ENCODE data around the gene DERA.
"Not testable (repeated sequence)": the region's sequence is repeated elsewhere in the genome, so short reads cannot be mapped to it uniquely, and the experiment has no call there.

Gene DERA

DNA sequence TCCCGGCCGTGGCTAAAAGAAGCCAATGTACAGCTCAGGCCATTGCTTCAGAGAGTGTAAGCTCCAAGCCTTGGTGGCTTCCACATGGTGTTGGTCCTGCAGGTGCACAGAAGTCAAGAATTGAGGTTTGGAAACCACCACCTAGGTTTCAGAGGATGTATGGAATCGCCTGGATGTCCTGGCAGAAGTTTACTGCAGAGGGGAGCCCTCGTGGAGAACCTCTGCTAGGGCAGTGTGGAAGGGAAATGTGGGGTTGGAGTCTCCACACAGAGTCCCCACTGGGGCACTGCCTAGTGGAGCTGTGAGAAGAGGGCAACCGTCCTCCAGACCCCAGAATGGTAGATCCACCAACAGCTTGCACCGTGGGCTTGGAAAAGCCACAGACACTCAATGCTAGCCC, 103.3 kb downstream of the DERA start:
- not testable (repeated sequence) for DNase-seq

DNA sequence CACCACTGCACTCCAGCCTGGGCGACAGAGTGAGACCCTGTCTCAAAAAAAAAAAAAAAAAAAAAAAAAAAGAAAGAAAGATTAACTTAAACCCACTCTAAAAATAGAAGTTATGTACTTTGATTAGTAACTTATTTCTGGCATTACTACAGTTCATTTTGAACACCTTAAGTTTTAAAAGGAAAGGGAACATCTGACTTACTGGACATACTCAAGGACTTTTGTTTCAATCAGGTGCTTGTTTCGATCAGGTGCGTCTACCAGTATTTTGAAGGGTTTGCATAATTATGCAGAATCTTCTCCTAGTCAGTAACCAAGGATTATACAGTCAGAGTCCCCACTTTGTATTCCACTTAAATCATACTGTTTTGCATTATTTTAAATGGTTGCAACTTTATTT, 105.6 kb downstream of the DERA start:
- no peak for DNase-seq

DNA sequence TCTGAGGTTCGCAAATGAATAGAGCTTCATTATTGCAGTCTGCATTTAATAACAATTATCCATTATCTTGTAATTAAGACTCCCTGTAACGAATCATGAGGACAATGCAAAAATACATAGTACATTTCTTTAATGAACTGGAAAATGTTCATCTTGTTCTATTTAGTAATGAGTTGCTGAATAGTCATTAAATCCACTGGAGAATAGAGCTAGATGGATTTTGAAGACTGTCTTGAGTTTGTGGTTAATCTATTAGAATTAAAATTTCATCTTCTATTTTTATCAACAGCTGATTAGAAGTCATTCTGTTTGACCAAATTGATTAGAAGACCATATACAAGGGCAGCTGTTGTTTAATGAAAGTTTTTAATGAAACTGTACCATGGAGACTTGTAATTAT, 107.2 kb downstream of the DERA start:
- DNase-seq = no peak

DNA sequence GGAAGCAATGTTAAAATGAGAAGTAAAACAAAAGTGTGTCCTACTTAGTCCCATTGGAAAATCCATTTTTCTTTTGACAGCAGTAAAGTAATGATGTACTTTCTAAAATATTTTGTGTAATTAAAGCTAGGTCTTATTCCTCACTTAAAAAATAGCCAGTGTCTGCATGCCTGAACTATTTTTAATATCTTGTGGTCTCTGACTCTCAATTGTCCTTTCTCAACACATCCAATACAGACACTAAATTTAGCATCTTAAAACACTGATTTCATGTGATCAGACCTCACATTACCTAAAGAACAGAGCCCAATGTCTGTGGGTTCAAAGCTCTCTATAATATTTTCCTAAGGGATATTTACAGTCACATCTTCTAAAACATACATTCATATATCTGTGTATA, 108.0 kb downstream of the DERA start:
- DNase-seq = no peak

DNA sequence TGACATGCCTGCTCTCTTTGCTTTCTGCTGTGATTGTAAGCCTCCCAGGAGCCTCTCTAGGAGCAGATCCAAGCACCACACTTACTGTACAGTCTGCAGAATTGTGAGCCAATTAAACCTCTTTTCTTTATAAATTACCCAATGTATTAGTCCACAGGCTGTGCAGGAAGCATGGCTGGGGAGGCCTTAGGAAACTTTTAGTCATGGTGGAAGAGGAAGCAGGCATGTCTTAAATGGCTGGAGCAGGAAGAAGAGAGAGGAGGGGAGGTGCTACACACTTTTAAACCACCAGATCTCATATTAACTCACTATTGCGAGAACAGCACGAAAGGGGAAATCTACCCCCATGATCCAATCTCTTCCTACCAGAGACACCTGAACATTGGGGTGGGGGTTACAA, 108.9 kb downstream of the DERA start:
- DNase-seq = no peak

DNA sequence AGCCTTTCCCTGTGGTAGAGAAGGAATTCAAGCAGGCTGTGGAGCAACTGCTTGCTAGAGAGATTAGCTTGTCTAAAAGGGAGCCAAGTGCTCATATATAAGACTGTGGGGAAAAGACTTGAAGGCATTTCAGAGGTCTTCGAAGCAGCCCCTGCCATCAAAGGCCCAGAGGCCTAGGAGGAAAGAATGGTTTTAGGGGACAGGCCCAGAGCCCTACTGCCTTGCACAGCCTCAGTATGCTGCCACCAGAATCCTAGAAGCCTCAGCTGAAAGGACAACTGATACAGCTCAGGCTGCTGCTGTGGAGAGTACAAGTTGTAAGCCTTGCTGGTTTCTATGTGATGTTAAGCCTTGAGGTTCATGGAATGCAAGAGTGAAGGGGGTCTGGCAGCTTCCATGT, 109.9 kb downstream of the DERA start:
- DNase-seq = no peak

DNA sequence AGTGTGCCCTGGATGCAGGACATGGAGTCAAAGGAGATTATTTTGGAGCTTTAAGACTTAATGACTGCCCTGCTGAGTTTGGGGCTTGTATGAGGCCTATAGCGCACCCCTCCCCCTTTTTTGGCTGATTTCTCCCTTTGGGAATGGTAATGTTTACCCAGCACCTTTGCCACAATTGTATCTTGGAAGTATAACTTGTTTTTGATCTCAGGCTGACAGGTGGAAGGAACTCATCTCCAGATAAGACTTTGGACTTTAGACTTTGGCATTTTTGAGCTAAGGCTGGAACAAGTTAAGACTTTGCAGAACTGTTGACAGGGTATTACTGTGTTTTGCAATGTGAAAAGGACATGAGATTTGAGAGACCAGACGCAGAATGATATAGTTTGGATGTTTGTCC, 110.5 kb downstream of the DERA start:
- no peak for DNase-seq

DNA sequence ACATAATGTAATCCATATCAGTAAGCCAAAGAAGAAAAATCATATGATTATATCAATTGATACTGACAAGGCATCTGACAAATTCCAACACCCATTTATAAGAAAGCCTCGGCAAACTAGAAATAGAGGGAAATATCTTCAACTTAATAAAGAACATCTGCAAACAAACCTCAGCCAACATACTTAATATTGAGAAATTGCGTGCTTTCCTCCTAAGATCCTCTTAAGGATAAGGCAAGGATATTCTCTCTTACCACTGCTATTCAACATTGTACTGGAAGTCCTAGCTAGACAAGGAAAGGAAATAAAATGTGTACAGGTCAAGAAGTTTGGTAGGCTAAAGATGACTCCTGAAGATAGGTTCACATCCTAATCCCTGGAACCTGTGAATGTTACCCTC, 115.9 kb downstream of the DERA start:
- no peak for DNase-seq

DNA sequence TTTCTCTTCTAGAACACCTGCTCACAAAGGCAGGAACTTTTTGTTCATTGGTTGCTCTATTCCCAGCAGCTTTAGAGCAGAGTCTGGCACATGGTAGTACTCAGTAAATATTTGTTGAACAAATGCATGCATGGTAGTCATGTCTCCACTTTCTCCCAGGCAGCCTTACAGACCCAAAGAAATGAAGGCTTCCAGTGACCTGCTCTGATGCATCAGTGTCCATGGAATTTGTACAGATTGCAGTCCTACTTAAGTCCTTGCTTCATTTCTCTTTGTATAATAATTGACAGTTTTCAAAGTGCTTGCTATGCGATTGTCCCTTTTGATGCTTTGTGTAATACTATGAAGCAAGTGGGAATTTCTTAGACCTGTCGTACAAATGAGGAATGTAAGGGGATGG, 119.6 kb downstream of the DERA start:
- DNase-seq = no peak

DNA sequence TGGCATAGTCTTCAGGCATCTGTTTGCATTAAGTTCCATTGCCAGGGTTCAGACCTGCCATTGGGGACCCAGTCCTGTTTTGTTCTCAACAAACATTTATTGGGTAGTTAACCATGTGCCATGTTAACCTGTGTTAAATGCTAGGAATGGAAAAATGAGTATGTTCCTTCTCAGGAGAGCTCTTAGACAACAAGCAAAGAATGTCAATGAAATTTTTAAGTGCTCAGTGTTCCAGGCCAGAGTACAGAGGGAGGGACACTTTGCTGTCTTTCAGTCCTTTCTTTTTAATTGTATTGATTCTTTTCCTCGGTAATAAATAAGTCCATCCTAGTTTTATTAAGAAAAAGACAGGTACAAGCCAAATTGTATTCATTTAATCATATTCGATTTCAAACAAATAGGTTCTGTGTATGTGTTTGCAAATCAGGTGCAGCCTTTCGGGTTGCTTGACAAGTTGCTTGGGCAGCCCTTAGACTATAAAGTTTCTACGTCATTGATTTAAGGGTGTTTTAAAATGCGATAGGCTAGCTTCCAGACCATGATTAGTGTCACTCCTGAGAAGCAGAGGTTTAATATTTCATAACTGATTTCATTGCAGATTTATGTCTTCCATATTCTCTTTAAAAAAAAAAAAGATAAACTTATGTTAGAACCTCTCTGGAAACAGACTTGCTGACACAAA, 123.1 kb downstream of the DERA start:
- DNase-seq = no peak

DNA sequence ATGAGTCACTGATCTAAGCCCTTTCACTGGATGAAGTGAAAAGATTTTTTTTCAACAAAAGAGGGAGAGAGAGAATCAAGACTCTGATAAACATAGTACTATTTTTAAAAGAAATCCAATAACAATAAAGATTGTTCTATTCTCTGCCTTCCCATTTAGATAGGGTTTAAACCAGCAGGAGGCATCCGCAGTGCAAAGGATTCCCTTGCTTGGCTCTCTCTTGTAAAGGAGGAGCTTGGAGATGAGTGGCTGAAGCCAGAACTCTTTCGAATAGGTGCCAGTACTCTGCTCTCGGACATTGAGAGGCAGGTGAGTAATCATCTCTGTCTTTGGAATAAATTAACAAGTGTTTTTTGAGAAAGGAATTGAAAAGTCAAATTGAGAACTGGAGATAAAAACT, 124.9 kb downstream of the DERA start:
- no peak for DNase-seq

DNA sequence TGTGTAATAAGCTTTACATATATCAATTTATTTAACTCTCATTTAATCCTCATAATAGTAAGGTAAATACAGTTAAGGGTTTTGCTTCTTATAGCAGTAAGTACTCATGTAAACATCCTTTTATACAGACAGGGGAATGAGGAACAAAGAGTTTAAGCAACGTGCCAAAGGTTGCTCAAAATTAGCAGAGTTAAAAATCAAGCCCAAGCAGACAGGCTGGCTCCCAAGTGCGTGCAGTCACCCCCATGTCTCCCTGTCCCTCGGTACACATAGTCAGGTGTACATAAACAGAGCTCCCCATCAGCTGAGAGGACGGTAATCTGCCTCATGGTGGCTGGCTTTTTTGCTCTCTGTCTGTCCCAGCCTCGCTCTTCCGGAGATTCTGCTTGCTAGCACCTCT, 126.4 kb downstream of the DERA start:
- no peak for DNase-seq

DNA sequence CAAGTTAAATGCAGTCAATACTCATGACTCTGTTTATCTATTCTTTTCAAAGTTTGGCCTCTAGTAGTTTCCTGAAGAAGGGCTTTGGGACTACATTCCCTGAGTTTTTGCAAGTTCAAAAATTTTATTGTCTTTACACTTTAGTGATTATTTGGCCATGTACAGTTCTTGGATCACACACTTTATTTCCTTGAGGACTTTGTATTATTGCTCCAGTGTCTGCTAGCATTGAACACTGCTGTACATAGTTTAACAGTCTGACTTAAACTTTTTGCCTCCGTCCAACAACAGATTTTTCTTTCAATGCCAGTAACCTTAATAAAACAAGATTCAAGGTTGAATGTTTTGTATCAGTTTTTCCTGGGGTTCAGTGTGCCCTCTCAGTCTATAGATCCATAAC, 132.3 kb downstream of the DERA start:
- no peak for DNase-seq

DNA sequence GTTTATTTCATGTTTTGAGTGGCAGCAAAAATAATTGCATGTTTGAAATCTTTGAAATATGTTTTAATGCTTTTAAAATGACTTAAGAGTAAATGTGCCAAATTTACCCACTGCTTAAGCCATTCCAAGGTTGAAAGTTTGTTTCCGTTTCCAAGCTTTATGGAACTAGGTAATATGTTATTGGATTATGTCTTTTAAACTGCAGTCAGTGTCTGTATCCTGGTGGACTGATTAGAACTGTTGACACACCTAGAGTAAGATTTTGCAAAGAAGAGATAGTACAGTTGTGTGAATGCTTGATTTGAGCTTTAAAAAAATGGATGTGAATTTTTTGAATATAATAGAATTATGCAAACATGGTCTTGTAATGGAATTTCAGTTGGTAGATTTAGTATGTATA, 135.1 kb downstream of the DERA start:
- DNase-seq = no peak

DNA sequence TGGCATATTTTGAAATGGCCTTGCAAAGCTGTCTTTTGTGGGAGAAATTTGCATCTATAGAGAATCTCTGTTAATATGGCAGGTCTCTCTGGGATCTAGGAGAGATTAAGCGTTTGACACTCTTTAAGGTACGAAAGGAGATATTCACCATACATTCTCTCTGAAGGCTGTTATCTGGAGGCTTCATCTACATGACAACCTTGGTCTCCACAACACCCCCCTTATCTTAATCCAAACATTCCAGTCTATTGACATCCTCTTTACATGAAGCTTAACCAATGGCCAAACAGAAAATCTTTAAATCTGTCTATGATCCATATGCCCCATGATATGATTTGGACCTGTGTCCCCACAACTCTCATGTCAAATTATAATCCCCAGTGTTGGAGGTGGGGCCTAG, 137.4 kb downstream of the DERA start:
- DNase-seq = no peak

DNA sequence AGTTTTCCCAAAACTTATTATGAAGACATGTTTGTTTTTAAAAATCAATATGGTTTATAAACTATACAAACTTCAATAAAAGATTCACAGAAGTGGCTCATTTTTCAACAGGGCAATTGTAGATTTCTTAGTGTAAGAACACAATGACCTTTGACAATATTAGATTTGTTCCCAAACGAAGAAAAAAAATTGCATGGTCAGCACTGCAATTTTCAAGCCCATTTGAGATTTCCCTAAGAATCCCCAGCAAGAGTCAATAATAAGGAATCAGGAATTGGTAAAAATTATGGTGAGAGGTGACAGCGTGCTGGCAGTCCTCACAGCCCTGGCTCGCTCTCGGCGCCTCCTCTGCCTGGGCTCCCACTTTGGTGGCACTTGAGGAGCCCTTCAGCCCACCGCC, 145.8 kb downstream of the DERA start:
- DNase-seq = no peak

DNA sequence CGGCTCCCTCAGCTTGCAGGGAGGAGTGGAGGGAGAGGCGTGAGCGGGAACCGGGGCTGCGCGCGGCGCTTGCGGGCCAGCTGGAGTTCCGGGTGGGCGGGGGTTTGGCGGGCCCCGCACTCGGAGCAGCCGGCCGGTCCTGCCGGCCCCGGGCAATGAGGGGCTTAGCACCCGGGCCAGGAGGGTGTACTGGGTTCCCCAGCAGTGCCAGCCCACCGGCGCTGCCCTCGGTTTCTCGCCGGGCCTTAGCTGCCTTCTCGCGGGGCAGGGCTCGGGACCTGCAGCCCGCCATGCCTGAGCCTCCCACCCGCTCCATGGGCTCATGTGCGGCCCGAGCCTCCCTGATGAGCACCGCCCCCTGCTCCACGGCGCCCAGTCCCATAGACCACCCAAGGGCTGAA, 146.2 kb downstream of the DERA start:
- DNase-seq = not testable (repeated sequence)

DNA sequence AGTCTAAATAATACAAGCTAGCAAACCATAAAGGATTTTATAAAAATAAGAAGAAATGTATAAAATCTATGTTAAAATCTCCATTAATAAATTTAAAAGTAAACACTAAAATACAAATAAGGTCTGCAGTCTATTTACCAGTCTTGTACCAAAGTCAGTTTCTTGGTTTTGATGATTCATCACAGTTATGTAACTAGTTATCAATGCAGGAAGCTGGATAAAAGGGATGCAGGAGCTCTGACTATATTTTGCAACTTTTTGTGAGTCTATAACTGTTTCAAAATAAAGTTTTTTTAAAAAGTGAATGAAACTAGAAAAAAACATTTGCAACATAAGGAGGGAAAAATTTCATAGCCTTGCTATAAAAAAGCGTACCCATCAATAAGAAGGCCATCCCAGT, 151.5 kb downstream of the DERA start:
- DNase-seq = no peak

DNA sequence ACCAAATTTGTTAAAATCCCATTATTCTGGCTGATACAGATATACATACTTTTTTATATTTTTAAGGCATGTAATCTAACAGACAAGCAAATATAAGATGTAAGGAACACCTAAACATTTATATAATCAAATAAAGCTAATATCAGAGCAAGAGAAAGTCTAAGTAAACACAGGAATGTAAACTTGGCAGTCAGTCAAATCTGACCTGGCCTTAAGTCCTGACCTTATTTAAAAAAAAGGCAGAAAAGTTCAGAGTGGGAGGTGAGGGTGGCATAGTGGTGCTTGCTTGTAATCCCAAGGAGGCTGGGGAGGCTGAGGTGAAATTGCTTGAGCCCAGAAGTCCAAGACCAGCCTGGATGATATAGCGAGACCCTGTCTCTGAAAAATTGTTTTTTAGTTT, 152.6 kb downstream of the DERA start:
- DNase-seq = no peak

DNA sequence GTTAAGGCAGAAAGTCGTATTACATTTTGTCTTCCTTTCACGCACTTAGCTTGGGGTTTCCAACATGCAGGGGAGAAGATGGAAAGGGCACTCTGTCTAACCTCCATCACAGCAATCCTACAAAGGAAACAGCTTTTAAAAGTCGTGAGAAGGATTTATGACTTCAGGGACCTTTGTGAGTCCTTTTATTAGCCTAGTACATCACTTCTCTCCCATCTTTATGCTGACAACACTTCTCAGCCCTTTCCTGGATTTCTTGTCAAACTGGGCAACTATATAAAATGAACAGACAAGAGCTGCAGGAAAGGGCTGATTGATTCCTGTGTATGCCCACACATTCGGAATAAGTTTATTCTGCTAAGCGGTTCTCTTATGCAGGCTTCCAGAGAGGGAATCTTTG, 159.0 kb downstream of the DERA start:
- no peak for DNase-seq

DNA sequence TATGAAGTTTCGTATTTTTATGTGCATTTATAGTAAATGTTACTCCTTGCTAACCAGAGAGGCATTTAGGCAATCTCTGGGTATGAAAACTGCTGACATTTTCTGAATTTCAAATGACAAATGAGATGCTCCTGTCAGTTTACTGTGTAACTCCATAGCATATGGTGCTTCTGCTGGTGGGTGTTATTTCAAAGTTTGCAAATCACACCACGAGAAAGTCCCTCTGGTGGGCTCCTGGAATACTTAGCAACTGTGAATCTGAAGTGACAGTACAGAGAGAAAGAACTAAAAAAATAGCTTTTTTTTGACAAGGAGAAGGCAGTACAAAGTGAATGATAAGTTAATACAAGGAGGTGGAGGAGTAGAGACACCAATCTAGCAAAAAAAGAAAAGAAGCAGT, 161.5 kb downstream of the DERA start:
- DNase-seq = peak; percentile 70 to 81

DNA sequence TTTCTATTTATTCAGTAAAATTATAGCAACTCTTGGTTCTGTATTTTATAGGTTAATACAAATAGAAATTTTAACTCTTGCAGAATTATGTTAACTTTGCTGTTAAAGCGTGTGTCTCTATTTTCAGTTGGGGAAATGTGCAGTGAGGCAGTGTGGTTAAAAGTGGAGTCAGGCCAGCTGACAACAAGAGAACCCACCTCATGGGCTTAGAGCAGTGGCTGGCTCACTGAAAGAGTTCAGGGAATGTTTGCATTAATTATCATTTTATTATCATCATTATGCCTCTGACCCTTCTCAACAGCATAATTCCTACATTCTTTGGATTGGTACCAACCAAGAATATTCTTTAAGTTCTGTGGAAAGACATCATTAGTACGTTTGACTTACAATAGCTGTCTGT, 163.8 kb downstream of the DERA start:
- DNase-seq = no peak

DNA sequence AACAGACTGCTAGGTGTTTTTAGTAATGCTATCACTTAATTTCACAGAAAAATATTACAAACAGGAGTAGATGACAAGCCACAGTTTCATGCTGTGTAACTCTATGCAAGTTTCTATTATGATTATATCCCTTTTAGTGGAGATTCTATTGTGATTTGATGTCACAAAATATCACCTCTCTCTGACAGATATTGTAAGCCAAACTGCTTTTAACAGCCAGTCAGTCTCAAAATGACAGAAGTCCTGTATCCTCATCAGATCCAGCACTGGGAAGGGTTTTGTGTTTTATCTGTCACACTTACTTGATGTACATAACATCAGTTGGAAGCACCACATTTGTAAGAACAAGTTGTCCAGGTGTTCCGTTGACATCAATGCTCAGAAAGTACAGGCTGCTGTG, 164.8 kb downstream of the DERA start:
- no peak for DNase-seq

DNA sequence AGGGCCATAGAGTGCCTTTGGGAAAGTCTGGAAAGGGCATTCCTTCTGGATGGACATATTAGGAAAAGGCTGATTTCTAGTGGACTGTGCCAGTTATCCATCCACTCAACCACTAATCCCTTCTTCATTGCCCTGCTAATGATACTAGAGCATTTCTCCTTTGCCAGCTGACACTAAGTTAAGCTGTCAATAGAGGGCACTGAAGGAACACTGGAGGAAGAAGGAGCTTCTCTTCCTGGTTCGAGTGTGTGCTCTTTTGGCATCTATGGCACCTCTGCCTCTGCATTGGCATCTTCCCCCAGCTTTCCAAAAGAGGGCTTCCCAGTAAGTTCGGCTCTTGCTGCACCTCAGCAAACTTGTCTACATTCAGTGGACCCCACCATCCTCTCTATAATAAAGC, 165.4 kb downstream of the DERA start:
- peak; percentile 88 to 94 for DNase-seq

DNA sequence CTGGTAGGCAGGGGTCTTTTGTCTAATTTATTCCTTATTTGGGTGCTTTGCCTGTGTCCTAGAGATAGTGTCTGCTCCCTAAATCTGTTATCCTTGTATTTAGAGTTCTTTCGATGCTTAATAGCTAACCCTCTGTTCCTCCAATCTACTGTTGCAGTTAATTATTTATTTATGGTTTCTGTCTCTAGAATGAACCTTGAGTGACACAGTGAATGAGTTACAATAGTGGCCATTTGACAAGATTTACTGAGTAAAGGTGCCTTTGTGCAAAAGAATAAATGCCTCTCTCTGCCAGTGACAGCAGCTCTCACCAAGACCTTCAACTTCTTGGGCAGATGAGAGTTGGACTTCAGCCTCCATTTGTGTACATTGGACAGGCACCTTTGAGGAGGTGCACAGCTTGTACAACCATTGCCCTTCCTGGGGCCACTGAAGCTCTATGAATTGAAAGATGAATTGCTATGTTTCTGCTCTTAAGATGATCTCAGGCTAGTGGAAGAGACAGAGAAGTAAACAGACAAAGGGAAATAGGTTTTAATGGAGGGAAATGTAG, 165.9 kb downstream of the DERA start:
- no peak for DNase-seq

DNA sequence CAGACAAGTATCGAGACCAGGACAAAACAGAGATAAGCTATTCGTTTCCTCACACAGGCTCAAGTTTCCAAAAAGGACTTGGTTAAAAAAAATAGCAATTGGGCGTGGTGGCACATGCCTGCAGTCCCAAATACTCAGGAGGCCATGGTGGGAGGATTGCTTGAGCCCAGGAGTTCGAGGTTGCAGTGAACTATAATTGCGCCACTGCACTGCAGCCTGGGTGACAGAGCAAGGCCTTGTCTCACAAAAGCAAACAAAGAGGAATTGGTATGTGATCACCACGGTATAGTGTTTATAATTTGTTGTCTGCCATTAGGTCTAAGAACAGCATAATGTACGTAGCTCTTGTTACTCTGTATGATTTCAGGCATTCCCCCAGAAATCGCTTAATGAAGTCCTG, 175.3 kb downstream of the DERA start:
- no peak for DNase-seq
